Lower lobe of right lung (tissue), 2 donors: ENCODE results near the gene ADGRE2. TPM values are rescaled to one million over a fixed set of nuclear protein-coding genes. Genes with fewer than 3 reads are reported as not detected.

ENCODE experiments used
- ATAC-seq, 2 donors: fragments of 200-7000 bp; cut with Tn5 transposase; one replicate each; pipeline ENCODE4 v1.9.1; 2020 to 2022; ENCODE audit warnings: mild to moderate bottlenecking in 2 of 2, moderate library complexity in 2 of 2
- DNase-seq: peaks from one replicate; pipeline ENCODE4 v3.0.0-alpha.2; 2020
- H3K27ac ChIP-seq: fragments of 200-600 bp; one replicate; pipeline ENCODE4 v1.8.0; 2022
- H3K27me3 ChIP-seq: fragments of 200-600 bp; one replicate; pipeline ENCODE4 v1.8.0; 2022; ENCODE audit warnings: low read depth
- H3K36me3 ChIP-seq: fragments of 200-600 bp; one replicate; pipeline ENCODE4 v1.8.0; 2022; ENCODE audit warnings: mild to moderate bottlenecking
- H3K4me1 ChIP-seq: fragments of 200-600 bp; one replicate; pipeline ENCODE4 v1.8.0; 2022
- H3K4me3 ChIP-seq: fragments of 200-600 bp; one replicate; pipeline ENCODE4 v1.8.0; 2022; ENCODE audit warnings: mild to moderate bottlenecking
- H3K9me3 ChIP-seq: fragments of 200-600 bp; one replicate; pipeline ENCODE4 v1.8.0; 2022
- CTCF ChIP-seq: fragments of 200-600 bp; IDR thresholded peaks from one replicate; pipeline ENCODE4 v1.8.0; 2022; ENCODE audit warnings: antibody characterized with exemption, mild to moderate bottlenecking
- intact Hi-C: fragments of 100-400 bp; cut with DNase I; formaldehyde crosslinking; loops from one replicate; pipeline ENCODE4 v1.11.0; 2022
- total RNA-seq: library from RNA; stranded (reverse); fragmentation: NEBNext Ultra II Directional; extraction: Animal tissue kit (Norgen Biotek cat#: 25700); gene quantifications from one replicate; pipeline ENCODE4 v1.2.1, GENCODE V29; 2021
- donor health status: DM: no; HTN: yes; CAD: no; lungs with severe emphysema.

ADGRE2 gene
- total RNA-seq, 1 donor from 2014 or later, result 19.9 TPM

GRCh38 chr19:14772467-14772866 lies 5.9 kb downstream of the ADGRE2 start:
- H3K27me3 ChIP-seq, result peaks cover 24% of the 10 kb centered on the region
- no peaks in the 10 kb centered on the region for H3K4me1 ChIP-seq
- H3K27ac ChIP-seq, result no peak overlapping the region
- H3K9me3 ChIP-seq, result no peaks in the 10 kb centered on the region
- H3K4me3 ChIP-seq, result no peak overlapping the region
- intact Hi-C loops, result no loop called here
- H3K36me3 ChIP-seq, result peaks cover 6% of the 10 kb centered on the region
- no peak for TF ChIP-seq CTCF
- DNase-seq (no peak), ATAC-seq (no peak)

GRCh38 chr19:14770944-14771839 lies 7.2 kb downstream of the ADGRE2 start:
- H3K36me3 ChIP-seq, result peaks cover 6% of the 10 kb centered on the region
- DNase-seq (peak; percentile 14), ATAC-seq (no peak)
- H3K4me3 ChIP-seq, result no peak overlapping the region
- H3K9me3 ChIP-seq, result no peaks in the 10 kb centered on the region
- H3K27me3 ChIP-seq, result peaks cover 18% of the 10 kb centered on the region
- TF ChIP-seq CTCF, result no peak
- no peaks in the 10 kb centered on the region for H3K4me1 ChIP-seq
- intact Hi-C loops, result no loop called here
- H3K27ac ChIP-seq, result no peak overlapping the region

GRCh38 chr19:14770136-14770535 lies 8.2 kb downstream of the ADGRE2 start:
- Histone ChIP-seq H3K27me3 (peaks cover 8% of the 10 kb centered on the region), H3K36me3 (peaks cover 6% of the 10 kb centered on the region), H3K4me3 (no peak overlapping the region), H3K27ac (no peak overlapping the region), H3K9me3 (no peaks in the 10 kb centered on the region), H3K4me1 (no peaks in the 10 kb centered on the region)
- ATAC-seq (no peak), DNase-seq (no peak)
- TF ChIP-seq CTCF, result no peak
- intact Hi-C loops, result no loop called here

- Histone ChIP-seq H3K9me3 (no peaks in the 10 kb centered on the region), H3K4me1 (no peaks in the 10 kb centered on the region), H3K27me3 (peaks cover 4% of the 10 kb centered on the region), H3K27ac (no peak overlapping the region), H3K36me3 (peaks cover 6% of the 10 kb centered on the region), H3K4me3 (no peak overlapping the region)
- no peak for TF ChIP-seq CTCF
- ATAC-seq (no peak), DNase-seq (no peak)
- intact Hi-C loops, result no loop called here
Observed at GRCh38 chr19:14769201-14769600, 9.2 kb downstream of the ADGRE2 start.

- Histone ChIP-seq H3K27me3 (peaks cover 4% of the 10 kb centered on the region), H3K4me3 (no peak overlapping the region), H3K4me1 (no peaks in the 10 kb centered on the region), H3K27ac (no peak overlapping the region), H3K9me3 (no peaks in the 10 kb centered on the region), H3K36me3 (peaks cover 6% of the 10 kb centered on the region)
- TF ChIP-seq CTCF, result no peak
- intact Hi-C loops, result no loop called here
- ATAC-seq, result no peak
- peak; percentile 13 for DNase-seq
Observed at GRCh38 chr19:14768001-14768400, 10.4 kb downstream of the ADGRE2 start.
